ENCODE data around the gene SLC38A2. TPM values are rescaled to one million over a fixed set of nuclear protein-coding genes. Genes with fewer than 3 reads are reported as not detected.

Gene SLC38A2
- total RNA-seq, 2 experiments from 2014 or later: 70.5 to 93.5 TPM

DNA sequence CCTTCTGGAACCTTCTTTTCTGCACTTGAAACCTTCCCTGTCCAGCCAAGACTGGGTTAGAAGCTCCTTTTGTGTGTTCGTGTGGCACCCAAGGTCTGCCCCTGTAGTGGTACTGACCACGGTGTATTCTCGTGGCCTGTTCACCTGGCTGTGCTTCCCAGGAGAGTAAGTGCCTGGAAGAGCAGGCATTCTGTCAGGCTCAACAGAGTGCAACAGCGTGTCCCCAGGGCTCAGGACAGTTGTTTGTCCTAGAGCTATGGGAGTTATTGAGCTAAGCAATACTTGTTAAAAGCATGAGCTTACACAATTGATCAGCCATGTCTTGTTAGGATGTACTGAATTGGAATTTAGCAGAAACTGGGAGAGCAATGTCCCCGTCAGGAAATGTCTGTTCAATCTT lies 12.9 kb upstream of the SLC38A2 start:
- ChIA-PET CTCF (ENCODE audit: unreplicated experiment) (interaction anchor here (0.6 kb wide), 1 partner anchor 1774 kb away, joined by 3 read pairs; no protein-coding TSS in a partner anchor), POLR2A (interaction anchor here (0.5 to 2.1 kb wide), 2 partner anchors 8 to 833 kb away, joined by 5 read pairs; no protein-coding TSS in a partner anchor)
- Histone ChIP-seq H4K20me1 (ENCODE audit: insufficient read depth, low read length) (peaks cover 5% of the 10 kb centered on the region; the same call in 1 of the 2 replicates), H3K79me2 (ENCODE audit: insufficient read depth, low read depth, low read length) (no peaks in the 10 kb centered on the region), H3K9me3 (ENCODE audit: low read length) (no peaks in the 10 kb centered on the region), H3K36me3 (ENCODE audit: insufficient read depth, low read length) (no peaks in the 10 kb centered on the region), H3K9me2 (ENCODE audit: insufficient read depth, low read length) (no peaks in the 10 kb centered on the region), H2AFZ (ENCODE audit: low read length) (no peak overlapping the region), H3K4me3 (ENCODE audit: low read depth, low read length, poor library complexity, severe bottlenecking) (no peak overlapping the region), H3K27ac (ENCODE audit: low read depth, low read length, poor library complexity, severe bottlenecking) (no peak overlapping the region), H3K4me1 (ENCODE audit: insufficient read depth, low read length, poor library complexity, severe bottlenecking) (peaks cover 65% of the 10 kb centered on the region), H3K4me2 (ENCODE audit: low read length) (0 out of 2 replicates have a peak overlapping the region, but pooled peaks have one; percentile 79)
- no peak for DNase-seq (ENCODE audit: low spot score)
- BruUV-seq (replicated peaks): no TSS peak
- TF ChIP-seq, protein P1, sequence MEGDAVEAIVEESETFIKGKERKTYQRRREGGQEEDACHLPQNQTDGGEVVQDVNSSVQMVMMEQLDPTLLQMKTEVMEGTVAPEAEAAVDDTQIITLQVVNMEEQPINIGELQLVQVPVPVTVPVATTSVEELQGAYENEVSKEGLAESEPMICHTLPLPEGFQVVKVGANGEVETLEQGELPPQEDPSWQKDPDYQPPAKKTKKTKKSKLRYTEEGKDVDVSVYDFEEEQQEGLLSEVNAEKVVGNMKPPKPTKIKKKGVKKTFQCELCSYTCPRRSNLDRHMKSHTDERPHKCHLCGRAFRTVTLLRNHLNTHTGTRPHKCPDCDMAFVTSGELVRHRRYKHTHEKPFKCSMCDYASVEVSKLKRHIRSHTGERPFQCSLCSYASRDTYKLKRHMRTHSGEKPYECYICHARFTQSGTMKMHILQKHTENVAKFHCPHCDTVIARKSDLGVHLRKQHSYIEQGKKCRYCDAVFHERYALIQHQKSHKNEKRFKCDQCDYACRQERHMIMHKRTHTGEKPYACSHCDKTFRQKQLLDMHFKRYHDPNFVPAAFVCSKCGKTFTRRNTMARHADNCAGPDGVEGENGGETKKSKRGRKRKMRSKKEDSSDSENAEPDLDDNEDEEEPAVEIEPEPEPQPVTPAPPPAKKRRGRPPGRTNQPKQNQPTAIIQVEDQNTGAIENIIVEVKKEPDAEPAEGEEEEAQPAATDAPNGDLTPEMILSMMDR (conservative IDR thresholded peaks at IDR 0.05; ENCODE audit: low read length): no peak
- TF ChIP-seq EZH2phosphoT487 (IDR thresholded peaks at IDR 0.05; ENCODE audit: borderline replicate concordance, low read depth, low read length): no peak
- intact Hi-C loops (cut with micrococcal nuclease; ENCODE audit: unreplicated experiment): loop anchor here (10.0 kb wide), 2 partner anchors 829 to 1171 kb away; partner anchors contain the start of gene ANO6

DNA sequence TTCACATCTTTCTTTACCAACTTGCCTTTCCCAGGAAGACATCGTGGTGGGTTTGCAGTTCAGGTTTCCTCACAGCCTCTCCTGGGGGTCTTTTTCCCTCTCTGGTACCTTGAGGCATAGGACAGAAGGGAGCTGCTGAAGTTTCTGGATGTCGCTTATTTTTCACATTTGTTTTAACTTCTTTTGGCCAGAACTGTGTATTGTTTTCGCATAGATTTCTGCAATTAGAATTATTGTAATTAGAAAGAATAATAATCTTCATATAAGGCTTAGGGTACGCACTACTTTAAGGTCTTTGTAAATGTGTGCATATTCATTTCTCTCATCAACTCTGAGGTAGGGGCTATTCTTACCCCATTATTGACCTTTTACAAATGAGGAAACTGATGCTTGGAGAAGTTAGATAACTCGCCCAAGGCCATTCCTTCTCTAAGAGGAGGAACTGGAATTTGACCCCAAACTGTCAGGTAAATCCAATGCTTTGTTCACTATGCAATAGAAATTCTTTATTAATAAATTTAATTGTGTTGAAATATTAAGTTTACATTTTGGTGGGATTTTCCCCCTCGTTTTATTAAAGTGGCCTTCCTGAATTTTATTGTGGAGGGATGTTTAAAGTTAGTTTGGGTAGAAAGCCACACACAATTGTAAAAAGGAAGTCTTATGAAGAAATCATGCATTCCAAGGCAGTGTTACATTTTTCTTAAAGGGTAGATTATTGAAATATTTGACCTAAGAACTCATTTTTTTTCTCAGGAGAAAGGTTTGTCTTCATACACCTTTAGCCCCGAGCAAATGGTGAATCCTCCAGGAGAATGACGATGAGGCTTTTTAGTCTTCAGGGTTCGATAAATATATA lies 12.1 kb upstream of the SLC38A2 start:
- Histone ChIP-seq H3K9me2 (ENCODE audit: insufficient read depth, low read length) (no peaks in the 10 kb centered on the region), H3K27ac (ENCODE audit: low read depth, low read length, poor library complexity, severe bottlenecking) (no peak overlapping the region), H3K9me3 (ENCODE audit: low read length) (no peaks in the 10 kb centered on the region), H4K20me1 (ENCODE audit: insufficient read depth, low read length) (peaks cover 5% of the 10 kb centered on the region; the same call in 1 of the 2 replicates), H3K4me3 (ENCODE audit: low read depth, low read length, poor library complexity, severe bottlenecking) (peak overlapping the region; percentile 74), H3K79me2 (ENCODE audit: insufficient read depth, low read depth, low read length) (no peaks in the 10 kb centered on the region), H3K4me1 (ENCODE audit: insufficient read depth, low read length, poor library complexity, severe bottlenecking) (peaks cover 59% of the 10 kb centered on the region), H3K4me2 (ENCODE audit: low read length) (peak overlapping the region; percentile 92), H2AFZ (ENCODE audit: low read length) (no peak overlapping the region), H3K36me3 (ENCODE audit: insufficient read depth, low read length) (no peaks in the 10 kb centered on the region)
- TSS peak; percentile 51 for BruUV-seq (replicated peaks)
- DNase-seq (ENCODE audit: low spot score): no peak
- ChIA-PET CTCF (ENCODE audit: unreplicated experiment) (interaction anchor here (0.6 kb wide), 1 partner anchor 1774 kb away, joined by 3 read pairs; no protein-coding TSS in a partner anchor), POLR2A (interaction anchor here (0.7 kb wide), 1 partner anchor 1106 kb away, joined by 3 read pairs; no protein-coding TSS in a partner anchor)
- intact Hi-C loops (cut with micrococcal nuclease; ENCODE audit: unreplicated experiment): loop anchor here (10.0 kb wide), 2 partner anchors 830 to 1170 kb away; partner anchors contain the start of gene ANO6
- TF ChIP-seq, protein P1 (conservative IDR thresholded peaks at IDR 0.05; ENCODE audit: low read length): no peak
- TF ChIP-seq EZH2phosphoT487 (IDR thresholded peaks at IDR 0.05; ENCODE audit: borderline replicate concordance, low read depth, low read length): no peak
